HEK293 (cell line): ENCODE data around the gene SCAMP2.

Source experiments
- CTCF ChIA-PET: fragments of 350-600 bp; formaldehyde crosslinking; extraction: SDS; loops from one replicate; lab custom pipeline; 2021; ENCODE audit warnings: antibody characterized with exemption; lab: Yijun Ruan, JAX
- POLR2A ChIA-PET: fragments of 300-600 bp; formaldehyde crosslinking; extraction: SDS; loops from one replicate; lab custom pipeline; 2020; ENCODE audit warnings: antibody characterized with exemption, inconsistent platforms; lab: Yijun Ruan, JAX
- H3K27ac ChIP-seq: fragments of 200-500 bp; sonication (Bioruptor generic); 2 replicates; pipeline ENCODE4 v1.5.1; 2014; ENCODE audit warnings: low read depth, low read length, control low read depth, inconsistent platforms; ENCODE audit errors: extremely low read depth
- H3K36me3 ChIP-seq, 2 experiments: fragments of 200-500 bp in 1 of 2; sonication (Bioruptor generic) in 1 of 2; 1 replicate in 1 of 2; 2 replicates in 1 of 2; pipeline ENCODE4 v1.5.1; 2014 to 2017; ENCODE audit warnings: inconsistent platforms in 2 of 2, low read length in 2 of 2; ENCODE audit not compliant: control insufficient read depth in 2 of 2, insufficient read depth in 1 of 2
- H3K4me1 ChIP-seq: fragments of 200-500 bp; sonication (Bioruptor generic); 2 replicates; pipeline ENCODE4 v1.5.1; 2014; ENCODE audit warnings: mild to moderate bottlenecking, low read length, inconsistent platforms; ENCODE audit not compliant: control insufficient read depth, insufficient read depth
- H3K4me3 ChIP-seq: 2 replicates; pipeline ENCODE4 v1.5.1; 2011; ENCODE audit warnings: low read depth, mild to moderate bottlenecking, control low read depth, low read length, moderate library complexity
- H3K9me3 ChIP-seq: fragments of 200-500 bp; sonication (Bioruptor generic); 2 replicates; pipeline ENCODE4 v1.5.1; 2014; ENCODE audit warnings: low read depth, low read length, inconsistent platforms; ENCODE audit not compliant: control insufficient read depth, insufficient read depth
- EGR2 ChIP-seq: fragments of 450-650 bp; formaldehyde crosslinking; IDR thresholded peaks from 2 replicates; pipeline ENCODE4 v1.5.1; 2016; ENCODE audit warnings: low read depth, missing biosample characterization, missing genetic modification characterization
- GLIS1 ChIP-seq: fragments of 450-650 bp; formaldehyde crosslinking; IDR thresholded peaks from 2 replicates; pipeline ENCODE4 v1.5.1; 2016; ENCODE audit warnings: missing biosample characterization, missing genetic modification characterization
- KLF1 ChIP-seq: fragments of 450-650 bp; formaldehyde crosslinking; IDR thresholded peaks from 2 replicates; pipeline ENCODE4 v1.5.1; 2016; ENCODE audit warnings: missing biosample characterization, missing genetic modification characterization
- KLF16 ChIP-seq: fragments of 450-650 bp; formaldehyde crosslinking; IDR thresholded peaks from 2 replicates; pipeline ENCODE4 v1.5.1; 2017; ENCODE audit warnings: missing biosample characterization, missing genetic modification characterization
- PRDM1 ChIP-seq: fragments of 450-650 bp; formaldehyde crosslinking; IDR thresholded peaks from 2 replicates; pipeline ENCODE4; 2016; ENCODE audit warnings: missing biosample characterization, missing genetic modification characterization
- PRDM10 ChIP-seq: fragments of 450-650 bp; formaldehyde crosslinking; IDR thresholded peaks from 2 replicates; pipeline ENCODE4 v1.5.1; 2016; ENCODE audit warnings: missing biosample characterization, missing genetic modification characterization
- ZBTB44 ChIP-seq: fragments of 450-650 bp; IDR thresholded peaks from 2 replicates; pipeline ENCODE4 v1.5.1; 2018; ENCODE audit warnings: missing biosample characterization, mild to moderate bottlenecking, missing genetic modification characterization
- ZBTB8A ChIP-seq: fragments of 450-650 bp; formaldehyde crosslinking; IDR thresholded peaks from 2 replicates; pipeline ENCODE4 v1.5.1; 2016; ENCODE audit warnings: missing biosample characterization, missing genetic modification characterization
- ZFHX2 ChIP-seq: fragments of 450-650 bp; formaldehyde crosslinking; conservative IDR thresholded peaks from 2 replicates; pipeline ENCODE4 v1.5.1; 2016; ENCODE audit warnings: missing biosample characterization, missing genetic modification characterization
- ZFP69B ChIP-seq: fragments of 450-650 bp; formaldehyde crosslinking; IDR thresholded peaks from 2 replicates; pipeline ENCODE4 v1.5.1; 2016; ENCODE audit warnings: missing biosample characterization, missing genetic modification characterization
- ZNF10 ChIP-seq: fragments of 450-650 bp; formaldehyde crosslinking; IDR thresholded peaks from 2 replicates; pipeline ENCODE4 v1.5.1; 2017; ENCODE audit warnings: missing biosample characterization, missing genetic modification characterization
- ZNF121 ChIP-seq: fragments of 450-650 bp; formaldehyde crosslinking; IDR thresholded peaks from 2 replicates; pipeline ENCODE4 v1.5.1; 2016; ENCODE audit warnings: missing biosample characterization, missing genetic modification characterization
- ZNF146 ChIP-seq: fragments of 450-650 bp; formaldehyde crosslinking; IDR thresholded peaks from 2 replicates; pipeline ENCODE4 v1.5.1; 2016; ENCODE audit warnings: missing biosample characterization, missing genetic modification characterization
- ZNF155 ChIP-seq: fragments of 450-650 bp; formaldehyde crosslinking; IDR thresholded peaks from 2 replicates; pipeline ENCODE4 v1.5.1; 2016; ENCODE audit warnings: missing biosample characterization, missing genetic modification characterization
- ZNF175 ChIP-seq: fragments of 450-650 bp; formaldehyde crosslinking; IDR thresholded peaks from 2 replicates; pipeline ENCODE4 v1.5.1; 2016; ENCODE audit warnings: missing biosample characterization, missing genetic modification characterization
- ZNF335 ChIP-seq: fragments of 450-650 bp; formaldehyde crosslinking; conservative IDR thresholded peaks from 2 replicates; pipeline ENCODE4 v1.5.1; 2016; ENCODE audit warnings: missing biosample characterization, missing genetic modification characterization
- ZNF354C ChIP-seq: fragments of 450-650 bp; formaldehyde crosslinking; IDR thresholded peaks from 2 replicates; pipeline ENCODE4 v1.5.1; 2016; ENCODE audit warnings: missing biosample characterization, missing genetic modification characterization, low read depth, borderline replicate concordance
- ZNF37A ChIP-seq: fragments of 450-650 bp; IDR thresholded peaks from 2 replicates; pipeline ENCODE4 v1.5.1; 2018; ENCODE audit warnings: missing biosample characterization, missing genetic modification characterization
- ZNF660 ChIP-seq: fragments of 450-650 bp; IDR thresholded peaks from 2 replicates; pipeline ENCODE4 v1.5.1; 2018; ENCODE audit warnings: missing biosample characterization, mild to moderate bottlenecking, missing genetic modification characterization
- TF ChIP-seq, protein P1 (sequence below): fragments of 450-650 bp; formaldehyde crosslinking; IDR thresholded peaks from 2 replicates; pipeline ENCODE4 v1.5.1; 2016; ENCODE audit warnings: missing biosample characterization, missing genetic modification characterization

SCAMP2 gene

DNA sequence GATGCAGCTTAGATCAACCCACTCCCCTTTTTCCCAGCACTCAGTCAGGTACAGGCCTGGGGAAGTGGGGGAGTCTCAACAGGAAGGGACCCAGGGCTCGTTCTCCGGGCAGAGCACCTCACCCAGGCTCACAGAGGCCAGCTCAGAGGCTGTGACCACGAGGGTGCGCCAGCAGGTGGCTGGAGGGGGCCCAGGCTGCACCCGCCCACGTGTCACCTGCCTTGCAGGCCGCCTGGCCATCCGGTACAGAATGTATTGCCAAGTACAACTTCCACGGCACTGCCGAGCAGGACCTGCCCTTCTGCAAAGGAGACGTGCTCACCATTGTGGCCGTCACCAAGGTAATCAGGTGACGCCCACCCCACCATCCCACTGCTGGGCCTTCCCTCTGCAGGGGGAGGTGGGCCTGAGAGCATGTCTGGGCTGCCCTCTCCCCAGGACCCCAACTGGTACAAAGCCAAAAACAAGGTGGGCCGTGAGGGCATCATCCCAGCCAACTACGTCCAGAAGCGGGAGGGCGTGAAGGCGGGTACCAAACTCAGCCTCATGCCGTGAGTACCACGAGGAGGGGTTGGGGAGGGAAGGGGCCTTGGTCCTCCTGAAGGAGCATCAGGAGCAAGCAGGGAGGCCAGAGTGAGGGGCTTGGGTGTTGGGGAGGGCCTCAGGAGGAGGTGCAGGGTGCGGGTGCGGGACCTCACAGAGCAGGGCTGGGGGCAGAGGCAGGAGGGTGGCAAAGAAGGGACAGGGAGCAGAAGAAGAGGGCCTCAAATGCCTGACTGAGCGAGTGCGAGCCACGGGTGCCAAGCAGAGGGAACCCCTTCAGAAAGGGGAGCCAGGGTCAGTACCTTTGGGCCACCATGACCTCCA lies 74.5 kb downstream of the SCAMP2 start (continued):
- TF ChIP-seq PRDM10 (tag by site-specific recombination) = no peak
- no peak for TF ChIP-seq ZNF37A
- no peak for TF ChIP-seq ZBTB8A
- no peak for TF ChIP-seq ZNF335 (tag by site-specific recombination)
- peak; percentile 85 for TF ChIP-seq ZNF10 (tag by site-specific recombination)
- TF ChIP-seq PRDM1 = no peak
- no peak for TF ChIP-seq KLF1
- TF ChIP-seq ZNF155 (tag by site-specific recombination) = no peak
- TF ChIP-seq KLF16 (tag by site-specific recombination) = no peak
- TF ChIP-seq ZNF660 (tag by site-specific recombination) = no peak
- no peak for TF ChIP-seq ZNF354C (tag by site-specific recombination)
- no peak for TF ChIP-seq ZFP69B

DNA sequence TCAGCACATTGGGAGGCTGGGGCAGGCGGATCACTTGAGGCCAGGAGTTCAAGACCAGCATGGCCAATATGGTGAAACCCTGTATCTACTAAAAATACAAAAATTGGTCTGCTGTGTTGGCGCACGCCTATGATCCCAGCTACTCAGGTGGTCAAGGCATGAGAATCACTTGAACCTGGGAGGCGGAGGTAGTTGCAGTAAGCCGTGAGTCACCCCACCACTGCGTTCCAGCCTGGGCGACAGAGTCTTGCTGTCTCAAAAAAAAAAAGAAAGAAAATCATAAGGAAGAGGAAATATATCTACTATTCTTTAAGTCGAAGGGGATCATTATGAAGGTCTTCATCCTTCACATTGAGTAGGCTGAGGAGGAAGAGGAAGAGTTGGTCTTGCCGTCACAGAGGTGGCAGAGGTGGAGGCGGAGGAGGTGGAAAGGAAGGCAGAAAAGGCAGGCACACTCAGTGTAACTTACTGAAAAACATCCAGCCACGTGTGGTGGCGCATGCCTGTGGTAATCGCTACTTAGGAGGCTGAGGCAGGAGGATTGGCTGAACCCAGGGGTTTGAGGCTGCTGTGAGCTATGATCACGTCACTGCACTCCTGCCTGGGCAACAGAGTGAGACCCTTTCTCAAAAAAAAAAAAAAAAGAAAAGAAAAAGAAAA lies 77.1 kb downstream of the SCAMP2 start:
- H3K9me3 ChIP-seq = no peaks in the 10 kb centered on the region
- CTCF ChIA-PET = interaction anchor here (1.6 to 25.7 kb wide), 4 partner anchors 9 to 175 kb away, joined by 6 to 649 read pairs (median 36); partner anchors contain the start of gene CSK
- no peak overlapping the region for H3K4me3 ChIP-seq
- POLR2A ChIA-PET = interaction anchor here (0.5 to 1.4 kb wide), 2 partner anchors 13 to 14 kb away, joined by 3 to 4 read pairs; no protein-coding TSS in a partner anchor
- H3K27ac ChIP-seq = no peak overlapping the region
- H3K4me1 ChIP-seq = peaks cover 15% of the 10 kb centered on the region
- no peak for TF ChIP-seq ZNF175
- TF ChIP-seq ZBTB44 (tag by site-specific recombination) = no peak
- TF ChIP-seq ZFHX2 (tag by site-specific recombination) = peak; percentile 31; the same call in 1 of the 2 replicates
- TF ChIP-seq ZNF121 = peak; percentile 73; the same call in 1 of the 2 replicates
- peak; percentile 61 for TF ChIP-seq EGR2 (tag by site-specific recombination)
- H3K36me3 ChIP-seq = peaks cover 17 to 40% of the 10 kb centered on the region in 2 experiments; a peak in 2 of 3 replicates

GRCh38 chr15:74794970-74795349 lies 78.2 kb downstream of the SCAMP2 start:
- ChIA-PET POLR2A (no interaction called here), CTCF (interaction anchor here (0.6 to 25.7 kb wide), 3 partner anchors 20 to 573 kb away, joined by 3 to 649 read pairs (median 10); partner anchors contain the start of gene CSK)
- peak; percentile 1; the same call in 1 of the 2 replicates for TF ChIP-seq GLIS1 (tag by site-specific recombination)
- TF ChIP-seq, protein P1, sequence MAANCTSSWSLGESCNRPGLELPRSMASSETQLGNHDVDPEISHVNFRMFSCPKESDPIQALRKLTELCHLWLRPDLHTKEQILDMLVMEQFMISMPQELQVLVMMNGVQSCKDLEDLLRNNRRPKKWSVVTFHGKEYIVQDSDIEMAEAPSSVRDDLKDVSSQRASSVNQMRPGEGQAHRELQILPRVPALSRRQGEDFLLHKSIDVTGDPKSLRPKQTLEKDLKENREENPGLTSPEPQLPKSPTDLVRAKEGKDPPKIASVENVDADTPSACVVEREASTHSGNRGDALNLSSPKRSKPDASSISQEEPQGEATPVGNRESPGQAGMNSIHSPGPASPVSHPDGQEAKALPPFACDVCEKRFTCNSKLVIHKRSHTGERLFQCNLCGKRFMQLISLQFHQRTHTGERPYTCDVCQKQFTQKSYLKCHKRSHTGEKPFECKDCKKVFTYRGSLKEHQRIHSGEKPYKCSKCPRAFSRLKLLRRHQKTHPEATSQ (tag by site-specific recombination) = no peak
- peak; percentile 55; the same call in 1 of the 2 replicates for TF ChIP-seq ZNF121
- TF ChIP-seq ZNF146 (tag by site-specific recombination) = no peak
- Histone ChIP-seq H3K4me1 (peaks cover 27% of the 10 kb centered on the region), H3K36me3 (peaks cover 8 to 31% of the 10 kb centered on the region in 2 experiments; a peak in 2 of 3 replicates), H3K27ac (0 out of 2 replicates have a peak overlapping the region, but pooled peaks have one; percentile 13), H3K4me3 (no peak overlapping the region), H3K9me3 (no peaks in the 10 kb centered on the region)
